Measurements from ENCODE around the gene KMT2A. TPM values are rescaled to one million over a fixed set of nuclear protein-coding genes. Genes with fewer than 3 reads are reported as not detected.

The KMT2A gene
- total and polyA plus RNA-seq, 4 donors, result 44.6 to 66.8 (median 45.5) TPM

GRCh38 chr11:118537409-118537980 lies 101.2 kb downstream of the KMT2A start:
- WGBS (ENCODE audit: insufficient coverage), result 71% methylated on average over 1 of the region's 6 CpGs
- no peak for DNase-seq (ENCODE audit: low read depth in 4 of 6, low spot score in 6 of 6)
- no peaks in the 10 kb centered on the region for H3K9me3 ChIP-seq (ENCODE audit: control insufficient read depth, insufficient read depth, low read length)
- no peak overlapping the region for H3K27ac ChIP-seq (ENCODE audit: low read depth, low read length)
- H3K4me1 ChIP-seq (ENCODE audit: control insufficient read depth, insufficient read depth, low read length), result peaks cover 17% of the 10 kb centered on the region
- peaks cover 62% of the 10 kb centered on the region for H3K36me3 ChIP-seq (ENCODE audit: control insufficient read depth, insufficient read depth, low read length)
- no peaks in the 10 kb centered on the region for H3K27me3 ChIP-seq (ENCODE audit: control insufficient read depth, insufficient read depth, low read length)
- H3K4me3 ChIP-seq (ENCODE audit: low read depth, low read length), result no peak overlapping the region

DNA sequence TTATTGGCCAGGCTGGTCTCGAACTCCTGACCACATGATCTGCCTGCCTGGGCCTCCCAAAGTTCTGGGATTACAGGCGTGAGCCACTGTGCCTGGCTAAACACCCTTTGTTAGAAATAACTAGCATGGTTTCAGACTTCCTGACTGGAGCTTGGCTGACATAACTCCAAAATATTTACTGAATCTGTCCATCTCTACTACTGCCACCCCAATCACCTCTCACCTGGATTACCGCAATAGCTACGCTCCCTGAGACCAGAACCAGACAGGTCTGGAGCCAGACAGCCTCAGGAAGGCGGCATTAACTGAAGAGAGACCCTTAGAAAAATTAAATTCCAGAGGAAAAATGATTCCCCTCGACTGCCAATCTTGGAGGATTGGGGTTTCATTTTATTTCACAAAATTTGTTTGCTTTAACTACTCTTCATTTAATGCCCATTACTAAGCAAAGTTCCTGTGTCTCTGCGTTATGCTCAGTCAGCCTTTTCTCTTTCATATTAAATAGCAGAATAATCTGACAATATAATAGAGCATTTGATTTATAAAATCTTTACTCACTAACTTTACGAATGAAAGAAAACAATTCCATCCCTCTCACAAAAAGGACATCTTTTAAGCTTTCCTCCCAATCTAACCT lies 107.8 kb downstream of the KMT2A start:
- Histone ChIP-seq H3K4me1 (ENCODE audit: control insufficient read depth, insufficient read depth, low read length) (no peaks in the 10 kb centered on the region), H3K27me3 (ENCODE audit: control insufficient read depth, insufficient read depth, low read length) (no peaks in the 10 kb centered on the region), H3K9me3 (ENCODE audit: control insufficient read depth, insufficient read depth, low read length) (no peaks in the 10 kb centered on the region), H3K27ac (ENCODE audit: low read depth, low read length) (no peak overlapping the region), H3K4me3 (ENCODE audit: low read depth, low read length) (no peak overlapping the region), H3K36me3 (ENCODE audit: control insufficient read depth, insufficient read depth, low read length) (peaks cover 47% of the 10 kb centered on the region)
- no peak for DNase-seq (ENCODE audit: low read depth in 4 of 6, low spot score in 6 of 6)
- WGBS (ENCODE audit: insufficient coverage), result 92% methylated on average over 5 of the region's 8 CpGs

GRCh38 chr11:118544647-118545010 lies 108.3 kb downstream of the KMT2A start:
- Histone ChIP-seq H3K9me3 (ENCODE audit: control insufficient read depth, insufficient read depth, low read length) (no peaks in the 10 kb centered on the region), H3K36me3 (ENCODE audit: control insufficient read depth, insufficient read depth, low read length) (peaks cover 47% of the 10 kb centered on the region), H3K4me1 (ENCODE audit: control insufficient read depth, insufficient read depth, low read length) (no peaks in the 10 kb centered on the region), H3K4me3 (ENCODE audit: low read depth, low read length) (no peak overlapping the region), H3K27ac (ENCODE audit: low read depth, low read length) (no peak overlapping the region), H3K27me3 (ENCODE audit: control insufficient read depth, insufficient read depth, low read length) (no peaks in the 10 kb centered on the region)
- WGBS (ENCODE audit: insufficient coverage), result 77% methylated on average over 2 of the region's 3 CpGs
- DNase-seq (ENCODE audit: low read depth in 4 of 6, low spot score in 6 of 6), result no peak

DNA sequence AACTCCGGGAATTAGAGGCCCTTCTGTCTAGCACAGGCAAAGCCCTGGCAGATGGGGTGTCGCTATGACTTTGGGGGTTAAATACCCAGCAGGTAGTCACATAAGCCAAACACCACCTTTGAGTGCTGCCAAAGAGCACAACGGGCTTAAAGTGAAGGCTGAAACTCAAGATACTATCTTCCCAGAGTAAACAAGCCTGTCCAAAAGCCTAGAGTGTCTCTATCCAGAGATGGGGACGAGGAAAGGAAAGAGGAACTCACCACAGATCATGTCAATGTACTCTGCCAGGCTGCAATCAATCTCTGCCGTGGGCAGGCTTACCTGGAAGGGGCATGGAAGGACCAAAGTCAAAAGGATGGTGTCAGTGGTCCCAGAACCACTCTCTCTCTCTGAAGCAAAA lies 109.2 kb downstream of the KMT2A start:
- no peaks in the 10 kb centered on the region for H3K9me3 ChIP-seq (ENCODE audit: control insufficient read depth, insufficient read depth, low read length)
- peaks cover 45% of the 10 kb centered on the region for H3K36me3 ChIP-seq (ENCODE audit: control insufficient read depth, insufficient read depth, low read length)
- 57% methylated on average over 3 of the region's 5 CpGs for WGBS (ENCODE audit: insufficient coverage)
- DNase-seq (ENCODE audit: low read depth in 4 of 6, low spot score in 6 of 6), result no peak
- no peaks in the 10 kb centered on the region for H3K27me3 ChIP-seq (ENCODE audit: control insufficient read depth, insufficient read depth, low read length)
- no peak overlapping the region for H3K27ac ChIP-seq (ENCODE audit: low read depth, low read length)
- H3K4me1 ChIP-seq (ENCODE audit: control insufficient read depth, insufficient read depth, low read length), result no peaks in the 10 kb centered on the region
- no peak overlapping the region for H3K4me3 ChIP-seq (ENCODE audit: low read depth, low read length)

- H3K9me3 ChIP-seq (ENCODE audit: control insufficient read depth, insufficient read depth, low read length), result no peaks in the 10 kb centered on the region
- peaks cover 48% of the 10 kb centered on the region for H3K36me3 ChIP-seq (ENCODE audit: control insufficient read depth, insufficient read depth, low read length)
- H3K27me3 ChIP-seq (ENCODE audit: control insufficient read depth, insufficient read depth, low read length), result no peaks in the 10 kb centered on the region
- 100% methylated on average over 2 of the region's 2 CpGs for WGBS (ENCODE audit: insufficient coverage)
- no peaks in the 10 kb centered on the region for H3K4me1 ChIP-seq (ENCODE audit: control insufficient read depth, insufficient read depth, low read length)
- H3K27ac ChIP-seq (ENCODE audit: low read depth, low read length), result no peak overlapping the region
- no peak for DNase-seq (ENCODE audit: low read depth in 4 of 6, low spot score in 6 of 6)
- H3K4me3 ChIP-seq (ENCODE audit: low read depth, low read length), result no peak overlapping the region
Observed at GRCh38 chr11:118547132-118547531, 110.8 kb downstream of the KMT2A start.

DNA sequence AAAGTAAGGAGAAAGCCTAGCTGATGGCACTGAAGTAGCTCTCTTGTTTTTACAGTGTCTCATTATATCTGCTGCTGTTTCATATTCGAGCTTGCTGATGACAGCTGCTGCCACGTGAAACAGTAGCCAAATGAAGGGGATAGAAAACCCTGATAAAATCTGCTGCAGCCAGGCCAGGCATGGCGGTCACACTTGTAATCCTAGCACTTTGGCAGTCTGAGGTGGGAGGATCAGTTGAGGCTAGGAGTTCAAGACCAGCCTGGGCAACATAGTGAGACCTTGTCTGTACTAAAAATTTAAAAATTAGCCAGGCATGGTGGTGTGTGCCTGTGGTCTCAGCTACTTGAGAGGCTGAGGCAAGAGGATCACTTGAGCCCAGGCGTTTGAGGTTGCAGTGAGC lies 116.0 kb downstream of the KMT2A start:
- H3K36me3 ChIP-seq (ENCODE audit: control insufficient read depth, insufficient read depth, low read length), result peaks cover 61% of the 10 kb centered on the region
- no peak overlapping the region for H3K27ac ChIP-seq (ENCODE audit: low read depth, low read length)
- no peaks in the 10 kb centered on the region for H3K27me3 ChIP-seq (ENCODE audit: control insufficient read depth, insufficient read depth, low read length)
- no peaks in the 10 kb centered on the region for H3K4me1 ChIP-seq (ENCODE audit: control insufficient read depth, insufficient read depth, low read length)
- H3K4me3 ChIP-seq (ENCODE audit: low read depth, low read length), result no peak overlapping the region
- DNase-seq (ENCODE audit: low read depth in 4 of 6, low spot score in 6 of 6), result no peak
- whole genome bisulfite sequencing (ENCODE audit: insufficient coverage), result 85% methylated on average over 4 of the region's 4 CpGs
- no peaks in the 10 kb centered on the region for H3K9me3 ChIP-seq (ENCODE audit: control insufficient read depth, insufficient read depth, low read length)

DNA sequence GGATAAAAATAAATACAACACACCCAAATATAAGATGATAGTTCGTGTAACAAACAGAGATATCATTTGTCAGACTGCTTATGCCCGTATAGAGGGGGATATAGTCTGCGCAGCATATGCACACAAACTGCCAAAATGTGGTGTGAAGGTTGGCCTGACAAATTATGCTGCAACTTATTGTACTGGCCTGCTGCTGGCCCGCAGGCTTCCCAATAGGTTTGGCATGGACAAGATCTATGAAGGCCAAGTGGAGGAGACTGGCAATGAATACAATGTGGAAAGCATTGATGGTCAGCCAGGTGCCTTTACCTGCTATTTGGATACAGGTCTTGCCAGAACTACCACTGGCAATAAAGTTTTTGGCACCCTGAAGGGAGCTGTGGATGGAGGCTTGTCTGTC lies 124.5 kb downstream of the KMT2A start:
- 73% methylated on average over 4 of the region's 4 CpGs for whole genome bisulfite sequencing (ENCODE audit: insufficient coverage)

DNA sequence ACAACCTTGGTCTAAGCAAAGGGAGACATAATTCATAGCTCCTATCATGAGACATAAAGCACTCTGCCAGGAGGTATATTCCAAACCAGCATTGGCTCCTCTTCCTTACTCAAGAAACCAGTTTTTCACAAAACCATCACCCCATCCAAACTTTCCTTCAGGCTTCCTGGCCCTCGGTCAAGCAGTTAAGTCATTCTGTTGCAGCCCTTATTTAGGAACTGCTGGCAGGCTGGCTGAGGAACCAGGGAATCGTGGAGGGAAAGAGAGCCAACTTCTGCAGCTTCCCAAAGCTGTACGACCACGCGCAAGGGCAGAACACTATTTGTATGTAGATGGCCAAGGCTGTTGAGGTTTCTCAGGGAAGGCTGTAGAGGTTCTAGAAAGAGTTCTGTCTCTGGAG lies 128.8 kb downstream of the KMT2A start:
- Histone ChIP-seq H3K36me3 (ENCODE audit: control insufficient read depth, insufficient read depth, low read length) (peaks cover 1% of the 10 kb centered on the region), H3K27ac (ENCODE audit: low read depth, low read length) (peak overlapping the region; percentile 27), H3K9me3 (ENCODE audit: control insufficient read depth, insufficient read depth, low read length) (no peaks in the 10 kb centered on the region), H3K4me3 (ENCODE audit: low read depth, low read length) (no peak overlapping the region), H3K4me1 (ENCODE audit: control insufficient read depth, insufficient read depth, low read length) (peaks cover 3% of the 10 kb centered on the region), H3K27me3 (ENCODE audit: control insufficient read depth, insufficient read depth, low read length) (no peaks in the 10 kb centered on the region)
- DNase-seq (ENCODE audit: low read depth in 4 of 6, low spot score in 6 of 6), result peak in 1 of 6 donors; percentile 49
- 24% methylated on average over 2 of the region's 5 CpGs for WGBS (ENCODE audit: insufficient coverage)

More for the DNA sequence above, 124.5 kb downstream of the KMT2A start:
- Histone ChIP-seq H3K36me3 (ENCODE audit: control insufficient read depth, insufficient read depth, low read length) (peaks cover 21% of the 10 kb centered on the region), H3K27ac (ENCODE audit: low read depth, low read length) (no peak overlapping the region), H3K4me3 (ENCODE audit: low read depth, low read length) (no peak overlapping the region), H3K27me3 (ENCODE audit: control insufficient read depth, insufficient read depth, low read length) (no peaks in the 10 kb centered on the region), H3K9me3 (ENCODE audit: control insufficient read depth, insufficient read depth, low read length) (no peaks in the 10 kb centered on the region), H3K4me1 (ENCODE audit: control insufficient read depth, insufficient read depth, low read length) (peaks cover 3% of the 10 kb centered on the region)
- DNase-seq (ENCODE audit: low read depth in 4 of 6, low spot score in 6 of 6), result no peak

DNA sequence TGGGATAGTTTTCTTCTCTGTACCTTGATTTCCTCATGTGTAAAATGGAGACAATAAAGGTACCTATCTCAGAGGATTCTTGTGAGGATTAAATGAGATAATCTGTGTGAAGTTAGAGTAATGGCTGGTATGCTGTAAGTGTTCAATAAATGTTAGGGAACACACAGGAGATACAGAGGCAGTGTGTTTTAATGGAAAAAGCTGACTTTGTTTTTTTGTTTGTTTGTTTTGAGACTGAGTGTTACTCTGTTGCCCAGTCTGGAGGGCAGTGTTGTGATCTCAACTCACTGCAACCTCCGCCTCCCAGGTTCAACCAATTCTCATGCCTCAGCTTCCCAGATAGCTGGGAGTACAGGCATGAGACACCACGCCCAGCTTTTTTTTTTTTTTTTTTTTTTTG lies 133.4 kb downstream of the KMT2A start:
- Histone ChIP-seq H3K27ac (ENCODE audit: low read depth, low read length) (no peak overlapping the region), H3K36me3 (ENCODE audit: control insufficient read depth, insufficient read depth, low read length) (no peaks in the 10 kb centered on the region), H3K4me1 (ENCODE audit: control insufficient read depth, insufficient read depth, low read length) (peaks cover 7% of the 10 kb centered on the region), H3K9me3 (ENCODE audit: control insufficient read depth, insufficient read depth, low read length) (no peaks in the 10 kb centered on the region), H3K4me3 (ENCODE audit: low read depth, low read length) (no peak overlapping the region), H3K27me3 (ENCODE audit: control insufficient read depth, insufficient read depth, low read length) (no peaks in the 10 kb centered on the region)
- 69% methylated on average over 2 of the region's 2 CpGs for WGBS (ENCODE audit: insufficient coverage)
- no peak for DNase-seq (ENCODE audit: low read depth in 4 of 6, low spot score in 6 of 6)

GRCh38 chr11:118570787-118571186 lies 134.5 kb downstream of the KMT2A start:
- Histone ChIP-seq H3K36me3 (ENCODE audit: control insufficient read depth, insufficient read depth, low read length) (no peaks in the 10 kb centered on the region), H3K27me3 (ENCODE audit: control insufficient read depth, insufficient read depth, low read length) (no peaks in the 10 kb centered on the region), H3K9me3 (ENCODE audit: control insufficient read depth, insufficient read depth, low read length) (no peaks in the 10 kb centered on the region), H3K27ac (ENCODE audit: low read depth, low read length) (no peak overlapping the region), H3K4me3 (ENCODE audit: low read depth, low read length) (no peak overlapping the region), H3K4me1 (ENCODE audit: control insufficient read depth, insufficient read depth, low read length) (peaks cover 8% of the 10 kb centered on the region)
- no CpG with 5 or more reads among the region's 1 CpG for WGBS (ENCODE audit: insufficient coverage)
- no peak for DNase-seq (ENCODE audit: low read depth in 4 of 6, low spot score in 6 of 6)

All from spinal cord (tissue), 10 donors.